ENCODE measurements around the gene SPDYE16.
"Not testable (repeated sequence)": the region's sequence is repeated elsewhere in the genome, so short reads cannot be mapped to it uniquely, and the experiment has no call there.

SPDYE16 gene

DNA sequence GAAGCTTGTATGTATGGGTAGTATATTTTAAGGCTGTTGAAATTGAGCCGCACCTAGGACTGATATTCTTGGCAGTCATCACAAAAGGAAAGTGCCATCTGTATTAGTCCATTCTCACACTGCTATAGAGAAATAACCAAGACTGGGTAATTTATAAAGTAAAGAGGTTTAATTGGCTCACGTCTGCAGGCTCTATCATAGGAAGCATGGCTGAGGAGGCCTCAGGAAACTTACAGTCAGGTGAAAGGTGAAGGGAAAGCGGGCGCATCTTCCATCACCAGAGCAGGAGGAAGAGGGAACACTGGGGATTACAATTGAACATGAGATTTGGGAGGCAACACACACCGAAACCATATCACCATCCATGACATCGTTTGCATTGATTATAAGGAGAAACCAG lies 8.9 kb upstream of the SPDYE16 start:
- DNase-seq (ENCODE audit: low spot score); FAIRE-seq: not testable (repeated sequence)

DNA sequence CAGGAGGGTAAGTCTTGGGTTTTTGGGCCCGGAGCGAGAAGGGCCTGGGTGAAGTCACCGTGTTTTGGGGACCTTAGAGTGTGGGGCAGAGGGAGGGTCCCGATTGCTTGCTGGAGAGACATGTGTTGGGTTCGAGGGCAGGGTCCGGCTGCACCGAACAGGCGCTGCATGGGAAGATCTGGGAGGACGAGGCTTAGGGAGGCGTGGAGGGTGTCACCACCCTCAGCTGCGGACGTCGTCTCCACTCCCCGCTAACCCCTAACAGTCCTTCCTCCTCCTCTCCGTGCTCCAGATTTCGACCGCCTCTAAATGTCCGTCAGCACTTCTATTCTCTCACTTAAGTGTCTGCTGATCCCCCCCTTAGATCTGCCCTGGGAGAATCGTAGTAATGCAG lies 6.8 kb upstream of the SPDYE16 start:
- not testable (repeated sequence) for FAIRE-seq; DNase-seq (ENCODE audit: low spot score)

GRCh38 chr7:76549025-76549854 lies 6.1 kb upstream of the SPDYE16 start:
- FAIRE-seq = peak; percentile 24
- peak; percentile 87 for DNase-seq (ENCODE audit: low spot score)

- FAIRE-seq = not testable (repeated sequence)
These were observed 11.5 kb downstream of the SPDYE16 start for GRCh38 chr7:76531643-76532042.

GRCh38 chr7:76526183-76526582 lies 16.9 kb downstream of the SPDYE16 start:
- DNase-seq (ENCODE audit: low spot score) (peak; percentile 32), FAIRE-seq (peak; percentile 96)

More at GRCh38 chr7:76531643-76532042, 11.5 kb downstream of the SPDYE16 start:
- DNase-seq (ENCODE audit: low spot score) = not testable (repeated sequence)

DNA sequence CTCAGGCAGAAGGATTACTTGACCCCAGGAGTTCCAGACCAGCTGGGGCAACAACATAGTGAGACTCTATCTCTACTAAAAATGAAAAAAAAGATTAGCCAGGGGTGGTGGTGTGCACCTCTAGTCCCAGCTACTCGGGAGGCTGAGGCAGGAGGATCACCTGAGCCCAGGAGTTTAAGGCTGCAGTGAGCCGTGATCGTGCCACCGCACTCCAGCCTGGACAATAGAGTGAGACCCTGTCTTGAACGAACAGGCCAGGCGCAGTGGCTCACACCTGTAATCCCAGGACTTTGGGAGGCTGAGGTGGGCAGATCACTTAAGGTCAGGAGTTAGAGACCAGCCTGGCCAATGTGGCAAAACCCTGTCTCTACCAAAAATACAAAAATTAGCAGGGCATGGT lies 26.2 kb downstream of the SPDYE16 start:
- FAIRE-seq; DNase-seq (ENCODE audit: low spot score): not testable (repeated sequence)

- no peak for FAIRE-seq
- DNase-seq (ENCODE audit: low spot score) = peak; percentile 49
These were observed 27.1 kb downstream of the SPDYE16 start for GRCh38 chr7:76515999-76516443.

GRCh38 chr7:76514926-76515771 lies 27.9 kb downstream of the SPDYE16 start:
- FAIRE-seq (no peak), DNase-seq (ENCODE audit: low spot score) (no peak)

- FAIRE-seq (no peak), DNase-seq (ENCODE audit: low spot score) (no peak)
These were observed 29.0 kb downstream of the SPDYE16 start for GRCh38 chr7:76513817-76514799.

DNA sequence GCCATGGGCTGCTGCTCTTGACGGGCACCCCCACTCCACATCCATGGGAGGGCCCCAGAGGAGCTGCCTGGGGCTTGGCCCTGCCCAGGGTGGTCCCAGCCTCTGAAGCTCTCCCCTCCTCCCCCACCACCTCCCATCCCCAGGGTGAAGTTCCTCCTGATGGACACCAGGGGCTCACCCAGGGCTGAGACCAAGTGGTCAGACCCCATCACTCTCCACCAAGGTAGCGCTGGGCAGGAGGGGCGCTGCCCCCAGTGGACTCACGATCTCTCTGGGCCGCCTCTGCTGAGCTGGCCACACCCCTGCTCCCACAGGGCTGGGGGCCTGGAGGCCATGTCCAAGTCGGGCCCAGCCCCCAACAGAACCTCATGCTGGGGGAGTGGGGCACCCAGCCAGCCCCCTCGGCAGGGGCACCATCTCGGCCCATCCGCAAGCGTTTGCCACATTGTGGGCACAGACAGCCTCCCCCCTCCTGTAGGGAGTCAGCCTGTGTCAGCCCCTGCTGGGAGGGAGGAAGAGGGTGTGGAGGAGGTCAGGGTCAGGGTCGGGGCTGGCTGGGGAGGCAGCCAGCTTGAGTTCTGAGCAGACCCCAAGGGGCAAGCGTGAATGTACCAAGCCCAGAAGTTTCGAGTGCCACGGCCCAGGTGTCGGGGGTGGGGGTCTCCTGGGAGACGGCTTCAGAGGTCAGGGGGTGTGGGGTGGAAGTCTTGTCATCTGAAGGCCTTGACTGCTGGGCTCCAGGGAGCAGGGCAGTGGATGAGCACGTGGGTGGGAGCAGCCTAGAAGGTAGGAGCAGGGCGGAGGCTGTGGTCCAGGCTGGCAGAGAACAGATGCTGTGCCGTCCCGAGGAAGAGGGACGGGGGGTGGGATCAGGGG lies 29.9 kb downstream of the SPDYE16 start:
- peak; percentile 41 for DNase-seq (ENCODE audit: low spot score)

DNA sequence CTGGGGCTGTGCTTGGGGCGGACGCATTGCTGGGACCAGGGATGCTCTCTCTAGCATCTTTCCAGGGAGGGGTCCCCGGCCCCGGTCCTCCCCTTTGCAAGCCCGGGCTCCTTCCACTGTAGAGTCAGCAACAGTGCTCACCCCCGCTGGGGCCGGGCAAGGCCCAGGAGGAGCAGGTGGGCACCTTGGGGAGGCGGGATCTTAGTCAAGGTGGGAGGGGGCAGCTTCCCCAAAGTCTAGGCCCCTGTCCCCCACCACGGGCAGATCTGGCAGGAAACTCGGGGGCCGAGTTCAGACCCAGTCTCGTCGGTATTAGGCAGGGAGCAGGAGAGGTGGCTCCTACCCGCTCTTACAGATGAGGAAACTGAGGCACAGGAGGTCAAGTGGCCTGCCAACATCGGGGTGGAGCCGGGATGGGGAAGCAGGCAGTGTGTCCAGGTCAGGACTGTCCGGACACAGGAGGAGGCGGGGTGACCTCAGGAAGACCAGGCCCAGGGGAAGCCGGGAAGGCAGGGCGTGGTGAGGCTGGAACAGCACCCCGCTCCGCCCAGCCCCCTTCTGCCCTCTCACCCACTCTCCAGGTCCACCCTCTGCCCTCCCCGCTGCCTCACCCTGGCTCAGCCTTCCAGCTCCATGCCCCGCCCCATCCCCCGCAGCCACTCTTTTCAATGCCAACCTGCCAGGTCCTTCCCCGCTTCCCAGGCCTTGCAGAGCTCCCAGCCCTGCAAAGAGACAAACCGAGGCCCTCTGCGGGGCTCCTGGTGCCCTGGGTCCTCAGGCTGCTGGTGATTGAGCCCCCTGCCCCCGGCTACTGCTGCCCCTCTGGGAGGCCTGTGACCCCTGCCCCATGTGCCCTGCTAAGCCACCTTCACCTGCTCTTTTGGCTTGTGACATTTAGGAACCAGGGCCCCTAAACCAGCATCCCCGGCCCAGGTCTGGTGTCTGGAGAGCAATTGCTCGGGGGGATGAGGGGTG lies 30.9 kb downstream of the SPDYE16 start:
- peak; percentile 88 for FAIRE-seq
- not testable (repeated sequence) for DNase-seq (ENCODE audit: low spot score)

More for the DNA sequence above, 29.9 kb downstream of the SPDYE16 start:
- no peak for FAIRE-seq

GRCh38 chr7:76511200-76511910 lies 31.7 kb downstream of the SPDYE16 start:
- DNase-seq (ENCODE audit: low spot score); FAIRE-seq: not testable (repeated sequence)

- peak; percentile 62 for DNase-seq (ENCODE audit: low spot score)
- FAIRE-seq = no peak
These were observed 32.9 kb downstream of the SPDYE16 start, which contains the start of gene UPK3B for GRCh38 chr7:76509931-76510877. Gene UPK3B, plus strand, starts transcription at chr7:76510552. Its CDS starts 101 bp downstream, at chr7:76510653.

GRCh38 chr7:76507723-76508406 lies 35.2 kb downstream of the SPDYE16 start:
- FAIRE-seq = no peak
- DNase-seq (ENCODE audit: low spot score) = peak; percentile 18

- FAIRE-seq; DNase-seq (ENCODE audit: low spot score): not testable (repeated sequence)
These were observed 36.5 kb downstream of the SPDYE16 start for GRCh38 chr7:76506643-76507042.

DNA sequence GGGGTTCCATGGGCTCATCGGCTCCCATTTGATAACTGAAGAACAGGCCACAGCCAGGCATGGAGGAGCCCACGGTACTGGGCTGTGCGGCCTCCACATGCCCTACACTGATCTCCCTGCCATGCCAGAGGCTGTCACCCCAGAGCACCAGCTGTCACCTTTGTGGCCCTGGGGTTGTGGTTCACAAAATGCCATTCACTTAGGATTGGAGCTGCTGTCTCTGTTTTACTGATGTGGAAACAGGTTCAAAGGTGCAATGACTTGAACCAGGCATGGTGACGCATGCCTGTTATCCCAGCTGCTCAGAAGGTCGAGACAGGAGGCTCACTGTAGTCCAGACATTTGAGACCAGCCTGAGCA lies 37.0 kb downstream of the SPDYE16 start:
- FAIRE-seq (no peak), DNase-seq (ENCODE audit: low spot score) (no peak)
